ENCODE data around the gene ZMYND10.

The ZMYND10 gene

GRCh38 chr3:50370594-50370993 is 25.1 kb upstream of the ZMYND10 start:
- no peak for DNase-seq

- no peak for DNase-seq
Observed at GRCh38 chr3:50369012-50369670, 23.6 kb upstream of the ZMYND10 start.

GRCh38 chr3:50365842-50366220 is 20.3 kb upstream of the ZMYND10 start:
- no peak for DNase-seq

DNA sequence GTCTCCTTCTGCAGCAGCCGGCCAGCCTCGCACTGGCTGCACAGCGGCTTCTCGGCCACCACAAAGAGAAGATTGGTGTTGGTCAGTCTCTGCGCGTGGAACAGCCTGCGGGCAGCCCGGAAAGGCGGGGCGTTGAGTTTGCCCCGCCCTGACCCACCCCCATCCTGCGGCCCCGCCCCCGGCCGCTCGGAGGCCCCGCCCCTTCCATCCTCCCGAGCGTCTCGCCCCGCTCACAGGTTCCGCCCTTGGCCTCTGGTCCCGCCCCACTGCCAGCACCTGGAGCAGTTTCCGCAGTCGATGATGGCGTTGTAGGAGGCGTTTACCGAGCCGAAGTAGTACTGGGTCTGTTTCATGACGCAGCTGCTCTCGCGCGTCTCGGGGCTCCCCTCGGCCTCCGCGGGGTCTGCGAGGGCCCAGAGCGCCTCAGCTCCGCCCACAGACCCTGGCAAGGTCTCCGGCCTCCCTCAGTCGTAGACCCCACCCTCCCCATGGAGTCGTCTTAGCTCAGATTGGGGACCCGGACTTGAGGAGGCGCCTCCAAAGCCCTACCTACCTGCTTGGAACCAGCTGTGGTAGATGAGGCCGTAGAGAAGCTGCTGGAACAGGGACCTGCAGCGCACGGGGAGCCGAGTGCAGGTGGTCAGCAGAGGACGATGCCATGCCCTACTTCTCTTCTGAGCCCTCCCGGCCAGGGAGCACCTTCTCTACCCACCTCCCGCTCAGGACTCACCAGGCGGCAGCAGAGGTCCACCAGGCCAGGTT is 19.7 kb upstream of the ZMYND10 start:
- peak; percentile 90 for DNase-seq

DNA sequence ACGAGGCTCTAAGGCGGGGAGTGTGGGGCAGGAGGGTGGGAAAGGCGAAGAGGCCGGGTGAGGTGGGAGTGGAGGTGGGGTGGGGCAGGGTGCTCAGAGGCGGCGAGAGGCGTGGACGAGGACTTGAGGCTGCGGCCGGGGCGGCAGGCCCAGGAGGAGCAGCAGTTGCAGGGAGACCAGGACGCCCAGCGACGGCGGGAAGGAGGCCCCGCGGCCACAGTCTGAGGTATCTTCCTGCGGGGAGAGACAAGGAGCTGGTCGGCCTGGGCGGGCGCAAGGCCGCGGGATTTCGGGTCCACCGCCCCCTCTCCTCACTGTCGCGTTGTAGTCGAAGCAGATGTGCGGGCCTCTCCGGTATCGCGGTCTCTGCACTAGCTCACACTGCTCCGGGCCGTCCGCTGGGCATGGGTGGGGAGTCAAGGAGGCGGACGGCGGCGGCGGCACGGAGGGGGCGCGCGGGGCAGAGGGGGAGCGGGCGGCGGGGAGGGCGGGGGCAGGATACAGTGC is 19.1 kb upstream of the ZMYND10 start:
- no peak for DNase-seq

DNA sequence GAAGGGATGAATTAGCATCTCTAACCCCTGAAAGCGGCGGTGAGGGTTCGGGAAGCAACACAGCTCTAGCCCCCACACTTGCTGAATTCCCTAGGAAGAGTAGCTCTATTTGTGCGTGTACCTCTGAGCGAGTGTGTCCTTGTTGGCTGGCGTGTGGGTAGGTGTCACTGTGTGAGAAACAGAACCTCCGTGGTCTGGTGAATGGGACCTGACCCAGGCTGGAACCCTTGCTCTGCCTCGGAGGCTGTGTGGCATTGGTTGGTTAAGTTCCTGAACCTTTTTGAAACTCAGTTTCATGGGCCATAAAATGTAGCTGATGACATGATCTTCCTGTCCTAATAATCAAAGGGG is 14.2 kb upstream of the ZMYND10 start:
- DNase-seq = no peak

- DNase-seq = peak; percentile 91
Observed at GRCh38 chr3:50358911-50359759, 13.6 kb upstream of the ZMYND10 start, which contains the start of gene TMEM115. TMEM115 (minus strand) TSS chr3:50359521; CDS start chr3:50359063, 458 bp downstream.

- DNase-seq = no peak
Observed at GRCh38 chr3:50358355-50358910, 12.9 kb upstream of the ZMYND10 start.

- no peak for DNase-seq
Observed at GRCh38 chr3:50357481-50357880, 11.9 kb upstream of the ZMYND10 start.

DNA sequence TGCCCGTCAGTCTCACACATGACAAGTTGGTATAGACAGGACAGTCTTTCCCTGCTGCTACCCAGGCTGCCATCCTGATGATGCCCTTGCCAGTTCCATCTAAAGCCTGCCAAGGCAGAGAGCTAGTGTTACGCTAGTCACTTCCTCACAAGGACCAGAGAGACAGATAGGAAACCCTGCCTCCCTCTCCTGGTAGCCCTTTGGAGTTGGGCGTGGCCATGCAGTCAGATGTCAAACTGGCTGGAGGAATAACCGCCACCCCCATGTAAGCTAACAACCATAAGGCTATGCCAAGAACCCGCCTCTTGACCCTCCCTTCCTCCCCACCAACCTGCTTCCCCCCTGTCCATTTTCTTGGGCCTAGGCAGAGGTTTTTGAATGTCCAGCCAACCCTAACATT is 11.0 kb upstream of the ZMYND10 start:
- DNase-seq = no peak

DNA sequence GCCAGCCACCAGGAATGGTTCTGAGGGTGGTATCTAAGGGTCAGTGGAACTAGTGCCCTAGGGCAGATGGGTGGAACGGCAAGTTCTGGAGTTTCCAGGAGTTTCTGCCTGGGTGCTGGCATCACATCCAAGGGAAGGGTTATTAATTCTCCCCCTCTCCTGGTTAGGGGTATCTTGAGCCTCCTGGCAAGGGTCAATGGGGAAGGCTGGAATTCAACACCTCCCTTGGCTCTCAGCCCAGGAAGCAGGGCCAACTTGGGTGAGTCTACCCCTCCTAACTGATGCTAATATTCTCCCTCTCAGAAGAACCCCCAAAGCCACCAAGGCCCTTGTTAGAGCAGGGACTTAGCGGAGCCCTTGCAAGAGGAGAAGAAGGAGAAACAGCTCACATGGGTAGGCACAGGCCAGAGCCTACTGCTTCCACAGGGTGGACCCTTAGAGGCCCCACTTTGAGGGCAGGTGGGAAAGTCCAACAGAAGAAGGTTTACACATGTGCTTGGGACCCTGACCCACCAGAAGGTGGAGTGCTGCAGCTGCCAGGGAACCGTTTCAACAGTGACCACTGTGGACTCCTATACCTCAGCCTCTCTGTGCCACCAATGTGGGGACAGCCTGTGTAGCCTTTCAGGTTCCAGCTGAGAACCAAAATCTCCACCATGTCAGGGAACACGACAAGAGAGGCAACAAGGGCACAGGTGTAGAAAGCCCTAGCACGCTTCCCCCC is 10.5 kb upstream of the ZMYND10 start:
- no peak for DNase-seq

GRCh38 chr3:50354850-50355249 is 9.3 kb upstream of the ZMYND10 start:
- DNase-seq = no peak

DNA sequence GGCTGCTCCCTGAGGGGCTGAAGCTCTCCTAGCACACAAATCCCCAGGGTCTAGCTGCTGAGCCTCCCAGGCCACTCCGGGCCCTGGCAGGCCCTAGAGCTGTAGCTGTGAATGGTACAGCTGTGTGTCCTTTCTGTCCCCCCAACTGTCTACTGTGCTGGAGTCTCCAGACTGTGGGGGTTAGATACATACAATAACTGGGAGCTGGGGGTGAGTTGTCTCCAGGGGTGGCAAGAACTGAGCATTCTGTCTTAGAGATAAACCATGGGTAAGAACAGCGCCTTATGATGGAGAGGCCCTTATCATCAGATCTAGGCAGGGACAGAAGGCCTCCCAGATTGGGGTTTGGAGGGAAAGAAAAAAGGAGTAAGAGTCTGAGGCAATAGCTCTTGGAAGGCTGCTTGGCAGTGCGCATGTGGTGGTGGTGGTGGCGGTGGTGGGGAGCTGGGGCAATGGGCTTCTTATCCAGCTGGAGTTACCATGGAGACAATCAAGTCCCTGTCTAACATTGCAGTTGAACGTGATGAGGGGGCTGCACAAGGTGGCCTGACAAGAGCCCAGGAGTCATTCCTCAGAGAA is 8.7 kb upstream of the ZMYND10 start:
- no peak for DNase-seq

GRCh38 chr3:50353245-50354004 is 7.9 kb upstream of the ZMYND10 start:
- no peak for DNase-seq

DNA sequence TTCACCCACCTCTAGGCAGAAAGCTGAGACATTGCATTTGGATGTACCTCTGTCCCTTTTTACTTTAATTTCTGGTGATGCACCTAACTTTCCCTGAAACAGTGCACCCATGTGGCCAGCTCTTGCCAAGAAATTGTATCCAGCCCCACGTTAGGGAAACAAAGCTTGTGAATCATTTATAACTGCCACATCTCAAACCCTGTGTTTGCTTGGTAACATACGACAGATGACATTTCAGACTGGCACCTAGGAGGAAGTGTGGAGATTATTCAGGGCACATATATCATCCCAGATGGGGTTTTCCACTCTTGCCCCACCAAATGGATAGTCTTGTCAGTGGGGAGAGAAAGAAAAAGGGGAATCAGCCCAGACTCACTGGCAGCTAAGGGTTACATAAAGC is 7.2 kb upstream of the ZMYND10 start:
- DNase-seq = no peak

DNA sequence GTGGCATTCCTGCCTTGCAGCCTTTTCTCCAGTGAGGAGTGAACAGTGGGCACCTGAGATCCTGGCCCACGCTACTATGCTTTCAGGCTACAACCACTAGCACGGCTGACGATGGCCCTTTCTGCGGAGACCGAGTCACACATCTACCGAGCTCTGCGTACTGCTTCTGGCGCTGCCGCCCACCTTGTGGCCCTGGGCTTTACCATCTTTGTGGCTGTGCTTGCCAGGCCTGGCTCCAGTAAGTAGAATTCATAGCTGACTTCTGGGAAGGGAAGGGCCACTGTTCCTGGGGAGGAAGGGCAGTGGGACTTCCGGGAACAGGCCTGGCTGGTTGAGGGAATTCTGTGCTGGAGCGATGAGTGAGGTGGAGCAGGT is 5.8 kb upstream of the ZMYND10 start:
- DNase-seq = no peak

DNA sequence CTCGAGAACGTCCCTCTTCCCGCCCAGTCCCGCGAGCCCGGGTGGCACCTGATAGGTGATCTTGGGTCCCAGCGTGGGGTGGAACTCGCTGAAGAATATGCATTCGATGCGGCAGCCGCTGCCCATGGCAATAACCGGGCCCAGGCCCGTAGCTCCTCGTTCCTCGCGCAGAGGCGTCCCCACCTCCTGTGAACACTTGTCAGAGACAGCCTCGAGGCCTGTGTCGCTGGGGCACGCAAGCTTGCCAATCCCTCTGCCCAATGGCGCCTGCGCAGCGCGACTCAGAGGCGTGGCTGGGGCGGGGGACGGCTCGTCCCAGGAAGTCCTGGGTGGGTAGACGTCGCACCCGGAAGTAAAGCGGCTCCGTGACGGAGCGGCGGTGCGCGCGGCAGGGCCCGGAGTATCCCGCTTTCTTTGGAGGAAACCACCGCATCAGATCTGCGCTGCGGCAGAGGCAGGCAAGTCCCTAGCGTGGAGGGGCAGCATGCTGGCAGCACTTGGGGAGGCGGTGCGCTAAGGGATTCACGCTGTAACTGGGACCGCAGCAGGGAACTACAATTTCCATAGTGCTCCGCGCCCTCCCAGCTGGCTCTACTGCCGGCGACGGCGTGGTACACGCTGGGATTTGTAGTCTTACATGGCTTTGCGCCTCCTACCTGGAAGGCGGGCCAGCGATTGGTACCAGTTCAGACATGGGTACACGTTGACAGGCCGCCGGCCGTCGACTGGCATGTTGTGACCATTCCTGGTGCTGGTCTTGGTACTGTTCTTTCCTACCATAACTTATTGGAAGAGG is 5.2 kb upstream of the ZMYND10 start, which contains the start of the genes CYB561D2 and NPRL2:
CYB561D2 (plus strand) TSS at position 336 of the 796 bp plus-strand sequence. CDS start 572 bp downstream, outside the sequence.
NPRL2 (minus strand) TSS at position 249 of the 796 bp plus-strand sequence; CDS start at position 126, 123 bp downstream.
- peak; percentile 99 for DNase-seq

GRCh38 chr3:50350213-50350526 is 4.6 kb upstream of the ZMYND10 start:
- no peak for DNase-seq

GRCh38 chr3:50347187-50347813 is 1.8 kb upstream of the ZMYND10 start:
- DNase-seq = peak; percentile 72

GRCh38 chr3:50345008-50345407 is 524 bp downstream of the ZMYND10 start:
- DNase-seq = no peak
